Neuronal stem cell (in vitro differentiated cells): ENCODE results near the gene LOXL4.

Source experiments
- DNase-seq: peaks from one replicate; pipeline ENCODE4 v3.0.0-alpha.2; 2013; ENCODE audit warnings: low spot score
- H2AFZ ChIP-seq: one replicate; pipeline ENCODE4 v1.6.1; 2013; ENCODE audit warnings: mild to moderate bottlenecking, low read length, inconsistent platforms
- H2AK5ac ChIP-seq: 2 replicates; pipeline ENCODE4 v1.6.1; 2013; ENCODE audit warnings: low read depth, mild to moderate bottlenecking, inconsistent platforms, low read length, moderate library complexity, mixed read lengths
- H2BK120ac ChIP-seq: 2 replicates; pipeline ENCODE4 v1.6.1; 2013; ENCODE audit warnings: low read depth, mild to moderate bottlenecking, inconsistent platforms, low read length, moderate library complexity, mixed read lengths
- H2BK12ac ChIP-seq: one replicate; pipeline ENCODE4 v1.6.1; 2013; ENCODE audit warnings: low read length, inconsistent platforms
- H2BK15ac ChIP-seq: 2 replicates; pipeline ENCODE4 v1.6.1; 2013; ENCODE audit warnings: mild to moderate bottlenecking, low read length, inconsistent platforms, mixed read lengths
- H2BK5ac ChIP-seq: one replicate; pipeline ENCODE4 v1.6.1; 2013; ENCODE audit warnings: inconsistent platforms, mild to moderate bottlenecking, low read length, moderate library complexity
- H3K14ac ChIP-seq: one replicate; pipeline ENCODE4 v1.6.1; 2013; ENCODE audit warnings: low read length, inconsistent platforms
- H3K18ac ChIP-seq: 2 replicates; pipeline ENCODE4 v1.6.1; 2013; ENCODE audit warnings: low read length, inconsistent platforms
- H3K23ac ChIP-seq: 2 replicates; pipeline ENCODE4 v1.6.1; 2013; ENCODE audit warnings: low read depth, mild to moderate bottlenecking, mixed read lengths, low read length, inconsistent platforms; ENCODE audit not compliant: poor library complexity
- H3K27ac ChIP-seq: replicated peaks from 3 replicates; pipeline ENCODE4 v1.5.1; 2013; ENCODE audit warnings: low read length, inconsistent platforms
- H3K27me3 ChIP-seq, 3 experiments: 2 replicates each; pipeline ENCODE4 v1.6.1; 2013; ENCODE audit warnings: low read length in 3 of 3, mild to moderate bottlenecking in 2 of 3, inconsistent platforms in 1 of 3, low read depth in 1 of 3, mixed read lengths in 1 of 3, moderate library complexity in 1 of 3; ENCODE audit not compliant: control insufficient read depth in 3 of 3, insufficient read depth in 3 of 3
- H3K36me3 ChIP-seq, 2 donors: replicated peaks in 1 of 2; 2 replicates each; pipeline ENCODE4 v1.6.1; 2013; ENCODE audit warnings: low read length in 2 of 2; ENCODE audit not compliant: control insufficient read depth in 2 of 2, insufficient read depth in 2 of 2
- H3K4ac ChIP-seq: 2 replicates; pipeline ENCODE4 v1.6.1; 2013; ENCODE audit warnings: inconsistent platforms, mild to moderate bottlenecking, low read length, moderate library complexity
- H3K4me1 ChIP-seq, 2 donors: 1 replicate in 1 of 2; 2 replicates in 1 of 2; pipeline ENCODE4 v1.6.1; 2013; ENCODE audit warnings: low read length in 2 of 2, low read depth in 1 of 2; ENCODE audit not compliant: control insufficient read depth in 2 of 2, insufficient read depth in 1 of 2
- H3K4me2 ChIP-seq: one replicate; pipeline ENCODE4 v1.6.1; 2013; ENCODE audit warnings: mild to moderate bottlenecking, low read length, inconsistent platforms; ENCODE audit not compliant: insufficient read depth, poor library complexity, severe bottlenecking
- H3K4me3 ChIP-seq, 2 donors: 2 replicates each; pipeline ENCODE4 v1.5.1; 2013; ENCODE audit warnings: low read length in 2 of 2, mild to moderate bottlenecking in 2 of 2, inconsistent platforms in 1 of 2, moderate library complexity in 1 of 2
- H3K79me1 ChIP-seq: one replicate; pipeline ENCODE4 v1.6.1; 2013; ENCODE audit warnings: low read depth, mild to moderate bottlenecking, inconsistent platforms, low read length, moderate library complexity
- H3K9ac ChIP-seq: one replicate; pipeline ENCODE4 v1.6.1; 2013; ENCODE audit warnings: mild to moderate bottlenecking, low read depth, low read length, inconsistent platforms; ENCODE audit not compliant: poor library complexity
- H3K9me3 ChIP-seq, 2 donors: replicated peaks in 1 of 2; 2 replicates each; pipeline versions ENCODE3 to v1.6.1; 2013; ENCODE audit warnings: low read length in 2 of 2, mild to moderate bottlenecking in 2 of 2, inconsistent platforms in 1 of 2, low read depth in 1 of 2, mixed read lengths in 1 of 2, moderate library complexity in 1 of 2; ENCODE audit not compliant: control insufficient read depth in 2 of 2, insufficient read depth in 1 of 2
- H4K8ac ChIP-seq: one replicate; pipeline ENCODE4 v1.6.1; 2013; ENCODE audit warnings: low read depth, mild to moderate bottlenecking, inconsistent platforms, low read length, moderate library complexity
- H4K91ac ChIP-seq: one replicate; pipeline ENCODE4 v1.6.1; 2013; ENCODE audit warnings: low read length, low read depth, mild to moderate bottlenecking, inconsistent platforms; ENCODE audit not compliant: poor library complexity
- WGBS, 2 donors: extraction: QIAGEN DNeasy Blood & Tissue Kit; methylation state at CpG; one replicate each; pipeline ENCODE4 v1.1.7; 2013; ENCODE audit warnings: missing lambda C conversion rate in 2 of 2, mixed read lengths in 1 of 2; ENCODE audit not compliant: insufficient read length in 2 of 2, insufficient replicate concordance in 1 of 2; ENCODE audit errors: extremely low coverage in 2 of 2; 5-methylcytosine and 5-hydroxymethylcytosine counted together

LOXL4 gene

GRCh38 chr10:98276311-98276710 is 8.3 kb upstream of the LOXL4 start:
- Histone ChIP-seq H2BK120ac (no peak overlapping the region), H3K14ac (no peak overlapping the region), H4K91ac (no peak overlapping the region), H3K27me3 (peaks cover 0 to 16% (median 0%) of the 10 kb centered on the region in 3 experiments), H3K36me3 (no peaks in the 10 kb centered on the region), H3K4me3 (no peak overlapping the region), H3K23ac (no peak overlapping the region), H2BK15ac (no peak overlapping the region), H2AFZ (no peak overlapping the region), H3K4me1 (peaks cover 0 to 2% of the 10 kb centered on the region in 2 donors), H3K18ac (no peak overlapping the region), H3K9ac (no peak overlapping the region), H3K9me3 (no peaks in the 10 kb centered on the region), H3K79me1 (no peaks in the 10 kb centered on the region), H3K4ac (no peak overlapping the region), H3K27ac (no peak overlapping the region), H4K8ac (no peak overlapping the region), H2AK5ac (no peak overlapping the region), H3K4me2 (no peak overlapping the region), H2BK12ac (no peak overlapping the region), H2BK5ac (no peak overlapping the region)
- no CpG with 5 or more reads among the region's 3 CpGs for WGBS, 2 donors
- no peak for DNase-seq

DNA sequence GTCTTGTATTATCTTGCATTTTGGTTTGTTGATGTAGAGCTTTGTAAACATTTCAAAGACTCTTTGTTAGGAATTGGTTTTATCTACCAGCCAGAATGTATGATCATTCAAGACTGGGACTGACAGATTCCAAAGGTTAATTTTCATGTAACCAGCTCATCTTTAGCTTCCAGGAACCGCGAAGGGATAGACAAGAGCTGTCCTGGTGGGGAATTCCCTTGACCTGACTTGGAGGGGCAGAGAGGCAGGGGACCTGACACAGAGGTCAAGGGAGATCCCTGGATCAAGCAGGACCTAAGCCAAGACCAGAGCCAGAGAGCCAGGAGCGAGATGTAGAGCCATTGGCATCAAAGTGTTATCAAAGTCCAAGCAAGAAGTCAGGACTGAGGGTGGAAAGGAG is 6.6 kb upstream of the LOXL4 start:
- Histone ChIP-seq H2BK12ac (no peak overlapping the region), H3K23ac (no peak overlapping the region), H3K27me3 (peaks cover 0 to 20% (median 0%) of the 10 kb centered on the region in 3 experiments), H3K9ac (no peak overlapping the region), H2AFZ (no peak overlapping the region), H3K79me1 (no peaks in the 10 kb centered on the region), H3K4me2 (no peak overlapping the region), H4K8ac (no peak overlapping the region), H2AK5ac (no peak overlapping the region), H2BK120ac (no peak overlapping the region), H3K4me3 (no peak overlapping the region), H3K27ac (no peak overlapping the region), H4K91ac (no peak overlapping the region), H3K18ac (no peak overlapping the region), H3K4me1 (peaks cover 0 to 8% of the 10 kb centered on the region in 2 donors), H3K14ac (no peak overlapping the region), H3K36me3 (no peaks in the 10 kb centered on the region), H3K4ac (no peak overlapping the region), H2BK15ac (no peak overlapping the region), H3K9me3 (no peaks in the 10 kb centered on the region), H2BK5ac (no peak overlapping the region)
- WGBS, 2 donors, result no CpG with 5 or more reads among the region's 3 CpGs
- no peak for DNase-seq

DNA sequence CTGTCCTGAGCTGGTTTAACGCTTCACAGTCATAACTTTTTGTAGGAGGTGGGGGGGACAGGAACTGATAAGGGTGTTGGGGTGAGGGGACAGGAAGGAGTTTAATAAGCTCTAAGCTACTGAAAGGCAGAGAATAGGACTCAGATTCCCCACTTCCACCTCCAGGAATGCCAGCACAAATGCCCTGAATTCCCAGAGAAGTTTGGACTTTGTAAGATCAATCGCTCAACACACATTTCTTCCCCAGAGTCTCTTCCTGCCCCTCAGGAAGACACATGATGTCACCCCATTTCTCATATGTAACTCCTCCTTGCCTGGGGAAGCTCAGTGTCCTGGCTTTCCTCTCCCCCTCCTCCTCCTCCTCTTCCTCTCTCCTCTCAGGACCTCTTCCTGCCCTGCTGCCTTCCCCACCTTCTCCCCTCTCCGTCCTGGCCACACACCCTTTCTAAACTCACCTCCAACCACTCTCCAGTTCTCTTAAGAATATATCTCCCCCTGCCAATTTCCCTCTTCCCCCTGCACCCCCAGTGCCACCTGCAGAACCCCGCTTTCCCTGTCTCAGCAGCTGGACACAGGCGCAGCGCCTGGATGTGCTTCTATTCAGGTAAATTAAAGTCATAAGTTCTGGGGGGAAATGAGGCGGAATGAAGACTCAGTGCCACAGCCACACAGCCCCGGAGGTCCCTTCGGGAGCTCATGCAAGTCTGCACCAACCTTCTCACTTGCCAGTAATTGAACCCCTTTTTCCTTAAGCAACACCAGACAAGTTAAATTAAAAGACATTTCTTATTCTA is 5.3 kb upstream of the LOXL4 start:
- H3K14ac ChIP-seq, result no peak overlapping the region
- H2AFZ ChIP-seq, result no peak overlapping the region
- H3K27ac ChIP-seq, result no peak overlapping the region

GRCh38 chr10:98272656-98273055 is 4.7 kb upstream of the LOXL4 start:
- H3K9ac ChIP-seq, result peak overlapping the region; percentile 25
- no peak overlapping the region for H3K27ac ChIP-seq
- WGBS, 2 donors, result 100% methylated on average over 2 of the region's 10 CpGs; no CpG with 5 or more reads in 1 of the 2 donors
- H3K18ac ChIP-seq, result peak overlapping the region; percentile 40
- no peak overlapping the region for H3K23ac ChIP-seq
- peaks cover 0 to 23% (median 2%) of the 10 kb centered on the region in 3 experiments for H3K27me3 ChIP-seq
- no peaks in the 10 kb centered on the region for H3K9me3 ChIP-seq
- H3K4me1 ChIP-seq, result peaks cover 4 to 16% of the 10 kb centered on the region in 2 donors
- DNase-seq, result no peak
- no peak overlapping the region for H4K91ac ChIP-seq
- no peak overlapping the region for H2AFZ ChIP-seq
- no peaks in the 10 kb centered on the region for H3K79me1 ChIP-seq
- peak overlapping the region; percentile 78 for H3K14ac ChIP-seq
- no peak overlapping the region for H3K4ac ChIP-seq
- H2BK5ac ChIP-seq, result no peak overlapping the region
- no peak overlapping the region for H3K4me3 ChIP-seq
- H2BK120ac ChIP-seq, result no peak overlapping the region
- no peak overlapping the region for H3K4me2 ChIP-seq
- H4K8ac ChIP-seq, result no peak overlapping the region
- peak overlapping the region; percentile 82 for H2AK5ac ChIP-seq
- H3K36me3 ChIP-seq, result no peaks in the 10 kb centered on the region
- no peak overlapping the region for H2BK15ac ChIP-seq
- H2BK12ac ChIP-seq, result no peak overlapping the region

More for the DNA sequence above, 5.3 kb upstream of the LOXL4 start:
- no peak overlapping the region for H2BK15ac ChIP-seq
- H3K79me1 ChIP-seq, result no peaks in the 10 kb centered on the region
- no peak overlapping the region for H4K8ac ChIP-seq
- H3K27me3 ChIP-seq, result peaks cover 0 to 23% (median 2%) of the 10 kb centered on the region in 3 experiments
- H3K36me3 ChIP-seq, result no peaks in the 10 kb centered on the region
- no peak overlapping the region for H2BK5ac ChIP-seq
- no peak overlapping the region for H3K9ac ChIP-seq
- no peak overlapping the region for H3K23ac ChIP-seq
- no peaks in the 10 kb centered on the region for H3K9me3 ChIP-seq
- H3K18ac ChIP-seq, result no peak overlapping the region
- no peak overlapping the region for H3K4me3 ChIP-seq
- H3K4ac ChIP-seq, result no peak overlapping the region
- H3K4me1 ChIP-seq, result peaks cover 2 to 14% of the 10 kb centered on the region in 2 donors
- no peak for DNase-seq
- H2BK120ac ChIP-seq, result no peak overlapping the region
- no peak overlapping the region for H4K91ac ChIP-seq
- WGBS, 2 donors, result no CpG with 5 or more reads among the region's 9 CpGs
- H2AK5ac ChIP-seq, result no peak overlapping the region
- no peak overlapping the region for H2BK12ac ChIP-seq
- no peak overlapping the region for H3K4me2 ChIP-seq
